Vagina (tissue), 2 donors: ENCODE data around the gene RIOK3. TPM values are rescaled to one million over a fixed set of nuclear protein-coding genes. Genes with fewer than 3 reads are reported as not detected.

Source experiments
- DNase-seq, 2 donors: peaks; one replicate each; pipeline ENCODE4 v3.0.0-alpha.2; 2017; ENCODE audit errors: extremely low spot score in 2 of 2
- H3K27ac ChIP-seq: fragments of 200-600 bp; sonication (generic); one replicate; pipeline ENCODE4 v1.5.1; 2019
- H3K27me3 ChIP-seq: fragments of 200-600 bp; sonication (generic); one replicate; pipeline ENCODE4 v1.5.1; 2019
- H3K36me3 ChIP-seq, 2 donors: fragments of 200-600 bp; sonication (generic); one replicate each; pipeline ENCODE4 v1.5.1; 2017 to 2019
- H3K4me1 ChIP-seq: fragments of 200-600 bp; sonication (generic); one replicate; pipeline ENCODE4 v1.5.1; 2019
- H3K4me3 ChIP-seq, 2 donors: fragments of 200-600 bp; sonication (generic); 1 replicate in 1 of 2; 2 replicates in 1 of 2; pipeline ENCODE4 v1.5.1; 2016 to 2019
- H3K9me3 ChIP-seq: fragments of 200-600 bp; sonication (generic); one replicate; pipeline ENCODE4 v1.5.1; 2019
- POLR2A ChIP-seq, 2 donors: fragments of 450-650 bp; IDR thresholded peaks; one replicate each; pipeline ENCODE4 v1.6.1; 2017; ENCODE audit warnings: antibody characterized with exemption in 2 of 2, mild to moderate bottlenecking in 2 of 2, moderate library complexity in 2 of 2
- POLR2AphosphoS5 ChIP-seq, 2 donors: sonication (generic); formaldehyde crosslinking; IDR thresholded peaks; one replicate each; pipeline ENCODE4 v1.9.0; 2017; ENCODE audit warnings: antibody characterized with exemption in 2 of 2, mild to moderate bottlenecking in 2 of 2, low read depth in 1 of 2; ENCODE audit not compliant: insufficient read depth in 1 of 2
- intact Hi-C: fragments of 100-400 bp; cut with DNase I; formaldehyde crosslinking; loops from one replicate; pipeline ENCODE4 v1.15.1; 2023
- total RNA-seq: library from RNA; depleted of rRNA; stranded (reverse); fragments of >200 nt; gene quantifications from one replicate; pipeline ENCODE4 v1.2.3, GENCODE V29; 2016
- TF ChIP-seq, protein P1 (sequence below), 3 experiments: fragments of 450-650 bp in 2 of 3; fragments of 200-600 bp in 1 of 3; sonication (generic) in 1 of 3; IDR thresholded peaks; one replicate each; pipeline ENCODE4 v1.5.1; 2017 to 2019; ENCODE audit warnings: antibody characterized with exemption in 3 of 3, mild to moderate bottlenecking in 2 of 3, moderate library complexity in 2 of 3

Gene RIOK3
- total RNA-seq, 1 donor from 2014 or later: 96.7 TPM

DNA sequence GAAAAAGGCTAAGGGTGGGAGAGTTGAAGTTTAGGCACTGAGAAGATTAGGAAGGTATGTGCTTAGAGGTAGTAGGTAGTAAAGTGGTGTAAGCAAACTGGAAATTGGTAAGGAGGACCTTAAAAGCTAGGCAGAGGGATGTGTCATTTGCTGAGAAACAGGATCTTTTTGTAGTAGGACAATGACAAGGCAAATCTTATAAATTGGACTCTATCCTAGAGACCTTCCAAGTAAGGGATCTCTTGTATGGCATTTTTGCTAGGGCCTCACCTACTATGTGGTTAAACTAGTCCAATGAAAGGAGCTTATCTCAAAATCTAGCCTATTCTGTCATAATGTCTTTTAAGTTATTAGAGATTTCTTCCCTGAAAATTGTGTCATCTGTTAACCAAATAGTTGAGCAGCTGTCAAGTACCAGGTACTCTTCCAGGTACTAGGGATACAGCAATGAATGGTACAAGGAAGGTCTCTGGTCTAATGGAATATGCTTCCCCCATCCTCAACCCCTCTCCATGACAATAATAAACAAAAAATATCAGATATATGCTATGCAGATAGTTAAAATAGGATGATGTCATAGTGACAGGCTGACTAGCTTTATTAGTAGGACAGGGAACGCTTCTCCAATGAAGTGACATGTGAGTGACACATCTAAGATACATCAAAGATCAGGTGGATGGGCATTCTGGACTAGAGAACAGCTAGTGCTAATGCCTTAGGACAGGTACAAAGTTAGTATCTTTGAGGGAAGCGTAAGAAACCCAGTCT lies 17.7 kb downstream of the RIOK3 start:
- H3K27ac ChIP-seq: no peak overlapping the region
- H3K36me3 ChIP-seq: peaks cover 2 to 93% of the 10 kb centered on the region in 2 donors
- H3K9me3 ChIP-seq: no peaks in the 10 kb centered on the region
- no peak overlapping the region for H3K4me3 ChIP-seq
- no peak for DNase-seq
- H3K4me1 ChIP-seq: no peaks in the 10 kb centered on the region
- intact Hi-C loops: no loop called here
- TF ChIP-seq POLR2A (IDR thresholded peaks at IDR 0.05) (no peak), POLR2AphosphoS5 (IDR thresholded peaks at IDR 0.05; ENCODE audit: insufficient read depth in 1 of 2, low read depth in 1 of 2) (no peak)
- TF ChIP-seq, protein P1, sequence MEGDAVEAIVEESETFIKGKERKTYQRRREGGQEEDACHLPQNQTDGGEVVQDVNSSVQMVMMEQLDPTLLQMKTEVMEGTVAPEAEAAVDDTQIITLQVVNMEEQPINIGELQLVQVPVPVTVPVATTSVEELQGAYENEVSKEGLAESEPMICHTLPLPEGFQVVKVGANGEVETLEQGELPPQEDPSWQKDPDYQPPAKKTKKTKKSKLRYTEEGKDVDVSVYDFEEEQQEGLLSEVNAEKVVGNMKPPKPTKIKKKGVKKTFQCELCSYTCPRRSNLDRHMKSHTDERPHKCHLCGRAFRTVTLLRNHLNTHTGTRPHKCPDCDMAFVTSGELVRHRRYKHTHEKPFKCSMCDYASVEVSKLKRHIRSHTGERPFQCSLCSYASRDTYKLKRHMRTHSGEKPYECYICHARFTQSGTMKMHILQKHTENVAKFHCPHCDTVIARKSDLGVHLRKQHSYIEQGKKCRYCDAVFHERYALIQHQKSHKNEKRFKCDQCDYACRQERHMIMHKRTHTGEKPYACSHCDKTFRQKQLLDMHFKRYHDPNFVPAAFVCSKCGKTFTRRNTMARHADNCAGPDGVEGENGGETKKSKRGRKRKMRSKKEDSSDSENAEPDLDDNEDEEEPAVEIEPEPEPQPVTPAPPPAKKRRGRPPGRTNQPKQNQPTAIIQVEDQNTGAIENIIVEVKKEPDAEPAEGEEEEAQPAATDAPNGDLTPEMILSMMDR (IDR thresholded peaks at IDR 0.05): no peak
- H3K27me3 ChIP-seq: no peaks in the 10 kb centered on the region

DNA sequence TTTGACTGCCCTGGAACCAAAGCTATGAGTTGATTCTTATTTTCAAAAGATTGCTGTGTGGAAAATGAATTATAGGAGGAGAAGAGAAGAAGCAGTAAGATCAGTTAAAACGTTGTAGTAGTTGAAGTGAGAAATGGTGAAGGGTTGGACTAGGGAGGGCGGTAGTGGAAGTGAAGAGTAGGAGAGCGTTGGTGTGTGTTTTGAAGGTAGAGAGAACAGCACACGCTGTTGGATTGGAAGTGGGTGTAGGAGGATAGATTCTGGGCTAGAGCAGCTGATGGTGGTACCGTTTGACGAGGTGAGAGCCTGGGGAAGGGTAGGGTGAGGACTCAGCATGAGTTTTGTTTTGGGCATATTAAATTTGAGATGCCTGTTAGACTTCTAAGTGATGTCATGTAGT lies 18.4 kb downstream of the RIOK3 start:
- H3K9me3 ChIP-seq: no peaks in the 10 kb centered on the region
- TF ChIP-seq POLR2AphosphoS5 (IDR thresholded peaks at IDR 0.05; ENCODE audit: insufficient read depth in 1 of 2, low read depth in 1 of 2) (no peak), POLR2A (IDR thresholded peaks at IDR 0.05) (no peak)
- TF ChIP-seq, protein P1 (IDR thresholded peaks at IDR 0.05): no peak
- no peak overlapping the region for H3K27ac ChIP-seq
- no peak for DNase-seq
- no peak overlapping the region for H3K4me3 ChIP-seq
- intact Hi-C loops: no loop called here
- peaks cover 2 to 95% of the 10 kb centered on the region in 2 donors for H3K36me3 ChIP-seq
- no peaks in the 10 kb centered on the region for H3K27me3 ChIP-seq
- no peaks in the 10 kb centered on the region for H3K4me1 ChIP-seq

DNA sequence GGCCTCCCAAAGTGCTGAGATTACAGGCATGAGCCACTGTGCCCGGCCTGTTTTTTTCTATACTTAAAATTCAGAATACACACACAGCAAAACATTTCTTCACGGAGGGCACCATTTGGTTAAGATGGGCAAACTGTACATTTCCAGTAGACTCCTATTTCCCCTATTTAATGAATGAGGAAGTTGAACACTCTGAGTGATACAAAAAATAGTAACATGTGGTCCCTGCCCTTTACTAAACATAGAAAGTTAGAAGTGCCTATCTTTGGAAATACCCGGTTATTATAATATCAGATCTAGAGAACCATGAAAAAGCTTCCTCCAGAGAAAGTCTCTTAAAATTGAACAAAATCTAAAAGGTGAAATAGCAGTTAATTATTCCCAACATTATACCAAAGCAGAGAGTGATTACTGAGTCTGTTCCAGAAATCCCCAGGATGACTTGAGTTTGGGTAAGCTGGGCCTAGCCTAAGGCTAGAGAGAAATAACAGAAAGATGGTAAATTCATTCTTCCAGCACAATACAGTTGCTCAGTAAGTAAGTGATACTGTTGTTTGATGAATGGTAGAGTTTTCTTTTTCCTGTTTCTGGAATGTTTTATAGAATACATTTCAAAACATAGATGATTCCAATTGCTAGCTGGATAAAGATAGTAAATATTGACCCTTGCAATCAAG lies 26.9 kb downstream of the RIOK3 start:
- intact Hi-C loops: no loop called here
- no peaks in the 10 kb centered on the region for H3K9me3 ChIP-seq
- peaks cover 0 to 74% of the 10 kb centered on the region in 2 donors for H3K36me3 ChIP-seq
- no peak for DNase-seq
- H3K27me3 ChIP-seq: no peaks in the 10 kb centered on the region
- H3K27ac ChIP-seq: no peak overlapping the region
- TF ChIP-seq POLR2AphosphoS5 (IDR thresholded peaks at IDR 0.05; ENCODE audit: insufficient read depth in 1 of 2, low read depth in 1 of 2): no peak
- TF ChIP-seq, protein P1 (IDR thresholded peaks at IDR 0.05): no peak
- TF ChIP-seq POLR2A (IDR thresholded peaks at IDR 0.05): no peak
- H3K4me3 ChIP-seq: no peak overlapping the region
- H3K4me1 ChIP-seq: no peaks in the 10 kb centered on the region

DNA sequence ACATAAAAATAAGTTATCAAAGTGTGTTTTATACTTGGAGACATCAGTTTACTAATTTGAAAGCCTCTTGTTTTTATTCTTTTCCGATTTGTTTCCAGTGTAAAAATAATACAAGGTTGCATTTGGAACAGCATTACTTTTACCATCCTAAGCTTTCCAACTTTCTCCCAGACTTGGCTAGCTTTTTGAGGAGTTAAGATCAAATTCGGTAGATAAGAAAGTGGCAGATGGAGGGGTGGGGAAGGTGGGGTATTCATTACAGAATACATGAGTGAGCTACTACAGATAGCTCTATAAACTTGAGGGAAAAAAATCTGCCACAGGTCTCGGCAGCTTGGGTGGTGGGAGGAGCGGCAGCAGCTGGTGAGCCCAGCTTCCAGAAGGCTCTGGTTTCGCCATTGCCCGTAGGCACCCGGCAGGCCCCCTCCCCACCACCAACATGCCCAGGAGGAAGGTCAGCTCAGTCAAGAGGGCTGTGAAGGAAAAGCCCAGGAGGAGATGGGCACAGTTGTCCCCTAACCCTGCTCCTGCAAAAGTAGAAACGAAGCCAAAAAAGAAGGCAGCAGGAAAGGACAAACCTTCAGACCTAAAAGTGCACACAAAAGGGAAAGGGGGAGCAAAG lies 31.6 kb downstream of the RIOK3 start:
- Histone ChIP-seq H3K9me3 (no peaks in the 10 kb centered on the region), H3K27me3 (no peaks in the 10 kb centered on the region), H3K27ac (no peak overlapping the region), H3K4me3 (no peak overlapping the region), H3K4me1 (peaks cover 9% of the 10 kb centered on the region), H3K36me3 (peaks cover 0 to 28% of the 10 kb centered on the region in 2 donors)
- intact Hi-C loops: no loop called here
- TF ChIP-seq, protein P1 (IDR thresholded peaks at IDR 0.05): no peak
- no peak for TF ChIP-seq POLR2AphosphoS5 (IDR thresholded peaks at IDR 0.05; ENCODE audit: insufficient read depth in 1 of 2, low read depth in 1 of 2)
- TF ChIP-seq POLR2A (IDR thresholded peaks at IDR 0.05): no peak
- no peak for DNase-seq
